OCI-M2 (cell line): Measurements from ENCODE around the gene CACNA1I.

Experiments
- DNase-seq: peaks from one replicate; lab custom pipeline; 2025; ENCODE audit not compliant: unreplicated experiment; lab: John Stamatoyannopoulos, UW

The CACNA1I gene

DNA sequence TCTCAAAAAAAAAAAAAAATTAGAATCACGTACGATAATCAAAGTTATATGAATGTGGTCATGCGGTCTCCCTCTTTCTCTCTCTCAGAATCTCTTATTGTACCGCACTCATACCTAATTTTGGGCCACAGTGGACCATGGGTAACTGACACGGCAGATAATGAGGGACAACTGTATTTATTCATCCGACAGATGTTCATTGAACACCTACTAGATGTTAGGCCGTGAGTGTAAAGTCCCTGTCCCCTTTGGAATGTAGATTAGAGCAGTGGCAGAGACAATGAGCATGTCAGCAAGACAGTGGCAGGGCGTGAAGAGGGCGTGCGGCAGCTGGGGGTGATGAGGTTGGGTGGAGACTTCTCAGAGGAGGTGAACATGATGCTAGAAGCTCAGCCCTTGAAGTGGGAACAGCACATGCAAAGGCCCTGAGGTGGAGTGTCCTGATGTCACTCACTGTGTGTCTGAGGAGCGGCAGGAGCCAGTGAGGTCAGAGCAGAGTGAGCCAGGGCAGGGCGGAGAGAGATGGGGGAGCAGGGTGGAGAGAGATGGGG lies 25.1 kb downstream of the CACNA1I start:
- no peak for DNase-seq

DNA sequence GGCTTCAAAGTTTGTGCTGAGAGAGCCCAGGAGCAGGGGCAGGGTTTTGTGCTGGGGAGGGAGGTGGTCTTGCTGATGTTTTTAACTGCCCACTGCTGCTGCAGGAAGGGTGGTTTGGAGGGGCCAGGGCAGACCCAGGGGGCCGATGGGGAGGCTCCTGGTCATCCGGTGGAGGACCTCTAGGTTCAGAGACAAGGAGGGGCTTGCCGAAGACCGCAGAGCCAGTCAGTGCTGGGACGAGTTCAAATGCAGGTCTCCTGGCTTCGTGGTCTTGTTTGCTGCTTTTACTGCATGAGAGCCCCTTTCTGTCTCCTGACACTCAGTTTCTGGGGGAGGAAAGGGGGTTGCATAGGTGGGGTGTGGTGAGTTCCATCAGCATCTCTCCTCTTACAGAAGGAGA lies 26.0 kb downstream of the CACNA1I start:
- DNase-seq = no peak

DNA sequence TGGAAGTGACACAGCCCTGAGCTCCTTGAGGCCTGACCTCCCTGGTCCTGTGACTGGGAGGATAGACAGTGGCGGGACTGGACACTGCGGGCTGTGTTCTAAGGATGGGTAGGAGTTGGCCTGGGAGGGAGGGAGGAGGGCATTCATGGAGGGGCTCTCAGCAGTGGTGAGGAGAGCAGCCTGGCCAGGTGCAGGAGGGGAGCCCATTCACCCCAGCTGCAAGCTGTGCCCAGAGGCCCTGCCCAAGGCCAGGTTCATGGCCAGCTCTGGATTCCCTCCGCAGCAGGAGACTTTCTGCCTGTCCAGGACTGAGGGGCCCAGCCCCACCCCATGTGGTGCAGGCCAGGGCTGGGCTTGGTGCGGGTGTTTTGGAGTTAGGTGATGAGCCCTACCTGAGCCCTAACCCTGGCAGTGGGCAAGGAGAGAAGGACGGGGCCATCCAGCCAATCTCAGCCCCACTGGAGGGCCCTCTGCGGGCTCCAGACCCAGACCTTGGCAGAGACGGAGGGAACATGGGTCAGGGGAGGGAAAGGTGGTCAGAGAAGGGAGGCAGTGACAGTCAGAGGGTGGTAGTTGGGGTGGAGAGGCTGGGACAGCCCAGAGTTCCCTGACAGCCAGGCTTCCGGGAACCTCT lies 26.8 kb downstream of the CACNA1I start:
- no peak for DNase-seq

DNA sequence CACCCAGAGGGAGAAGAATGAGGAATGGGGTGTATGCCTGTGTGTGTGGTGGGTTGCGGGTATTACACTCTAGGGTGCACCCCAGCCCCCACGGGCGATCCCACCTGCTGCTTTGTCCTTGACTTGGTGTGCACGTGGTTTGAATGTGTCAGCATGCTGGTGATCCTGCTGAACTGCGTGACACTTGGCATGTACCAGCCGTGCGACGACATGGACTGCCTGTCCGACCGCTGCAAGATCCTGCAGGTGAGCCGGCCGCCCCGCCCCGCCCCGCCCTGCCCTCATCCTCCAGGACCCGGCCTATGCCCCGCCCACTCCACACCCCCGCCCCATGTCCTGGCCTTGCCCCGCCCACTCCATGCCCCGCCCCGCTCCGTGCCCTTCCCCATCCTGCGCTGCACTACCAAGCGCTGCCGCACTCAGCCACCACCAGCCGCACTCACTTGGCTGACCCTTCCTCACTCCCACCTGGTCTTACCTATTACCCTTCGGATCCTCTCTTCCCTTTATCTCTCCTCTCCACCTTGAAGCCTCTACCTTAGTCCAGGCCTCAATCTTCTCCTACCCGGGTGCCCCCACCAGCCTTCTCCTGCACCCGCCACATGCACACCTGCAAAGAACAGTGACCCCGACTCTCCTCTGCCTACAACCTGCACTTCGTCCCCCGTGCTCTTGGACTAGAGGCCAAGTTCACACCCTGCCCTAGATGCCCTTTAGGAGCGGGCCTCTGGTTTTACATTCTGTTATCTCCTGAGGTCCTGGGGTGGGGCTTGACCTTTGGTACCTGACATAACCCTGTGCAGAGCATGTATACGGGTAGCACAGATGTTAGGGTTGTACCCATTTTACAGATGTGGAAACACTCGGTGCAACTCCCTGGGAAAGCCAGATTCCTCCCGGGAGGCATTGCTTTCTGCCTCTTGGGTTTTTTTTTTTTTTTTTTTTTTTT lies 27.7 kb downstream of the CACNA1I start:
- no peak for DNase-seq

DNA sequence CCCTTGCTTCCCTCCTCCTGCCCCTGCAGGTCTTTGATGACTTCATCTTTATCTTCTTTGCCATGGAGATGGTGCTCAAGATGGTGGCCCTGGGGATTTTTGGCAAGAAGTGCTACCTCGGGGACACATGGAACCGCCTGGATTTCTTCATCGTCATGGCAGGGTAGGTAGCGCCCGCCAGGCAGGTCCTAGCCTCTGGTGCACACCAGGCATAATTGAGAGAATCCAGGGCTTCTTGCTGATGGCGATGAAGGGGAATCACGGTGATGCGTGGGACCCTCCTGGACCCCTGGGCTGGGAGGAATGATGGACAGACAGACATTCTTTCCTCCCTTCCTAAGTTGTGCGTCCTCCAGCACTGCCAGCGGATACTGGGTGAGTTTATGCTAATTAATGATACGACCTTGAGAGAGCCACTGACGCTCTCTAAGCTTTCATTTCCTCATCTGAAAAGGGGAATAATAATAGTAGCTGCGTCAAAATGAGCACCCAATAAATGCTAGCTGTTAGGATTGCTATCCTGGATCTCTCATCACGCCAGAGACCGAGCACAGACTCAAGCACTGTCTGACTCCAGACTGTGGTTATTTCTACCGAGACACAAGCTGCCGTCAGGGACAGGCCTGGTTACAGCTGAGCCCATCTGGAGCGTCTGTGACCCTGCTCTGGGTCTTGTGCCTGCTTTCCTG lies 30.1 kb downstream of the CACNA1I start:
- DNase-seq = no peak

DNA sequence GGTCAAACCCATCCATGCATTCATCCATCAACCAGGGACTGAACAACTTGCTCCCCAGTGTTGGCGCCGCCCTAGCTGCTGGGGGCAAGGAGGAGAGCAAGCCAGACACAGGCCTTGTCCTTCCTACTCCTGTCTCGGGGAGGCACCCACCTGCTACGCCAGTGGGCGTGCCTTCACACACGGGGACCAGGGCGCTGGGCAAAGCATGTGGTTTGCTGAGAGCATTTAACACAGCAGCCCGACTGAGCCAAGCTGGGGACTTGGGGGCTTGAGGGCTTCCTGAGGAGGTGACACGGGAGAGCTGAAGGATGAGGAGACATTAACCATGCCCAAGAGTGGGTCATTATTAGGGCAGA lies 30.6 kb downstream of the CACNA1I start:
- DNase-seq = no peak

DNA sequence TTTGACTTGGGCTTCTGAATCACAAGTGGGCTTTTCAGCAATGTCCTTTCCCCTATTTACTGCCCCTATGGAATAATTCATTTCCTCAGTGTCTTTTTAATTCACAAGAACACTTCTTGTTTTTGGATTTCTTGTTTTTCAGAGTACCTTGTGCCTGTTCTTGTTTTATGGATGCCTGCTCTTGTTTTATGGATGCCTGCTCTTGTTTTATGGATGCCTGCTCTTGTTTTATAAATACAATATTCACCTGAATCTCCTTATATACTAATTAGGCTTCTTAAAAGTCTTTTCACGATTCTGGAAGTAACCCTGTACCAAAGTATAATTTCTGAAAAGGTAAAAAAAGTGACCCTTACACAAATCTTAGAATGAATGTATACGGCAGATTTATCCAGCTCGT lies 32.8 kb downstream of the CACNA1I start:
- DNase-seq = no peak

DNA sequence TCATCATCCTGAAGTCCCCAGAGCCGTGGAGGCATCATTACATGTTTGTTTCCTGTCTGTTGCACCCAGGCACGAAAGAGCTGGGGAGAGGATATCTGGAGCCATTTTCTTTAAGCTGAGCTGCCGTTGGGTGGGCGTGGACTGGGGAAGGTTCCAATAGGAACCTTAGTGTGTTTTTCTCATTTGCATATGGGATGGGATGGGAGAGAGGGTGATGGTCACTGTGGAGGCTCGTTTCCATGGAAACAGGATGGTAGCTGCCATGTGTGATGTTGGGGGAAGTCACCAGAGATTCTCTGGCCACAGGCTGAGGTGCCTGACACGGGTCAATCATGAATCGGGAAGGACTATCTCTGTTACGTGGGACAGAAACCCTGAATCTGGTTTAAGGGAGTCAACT lies 39.7 kb downstream of the CACNA1I start:
- no peak for DNase-seq

DNA sequence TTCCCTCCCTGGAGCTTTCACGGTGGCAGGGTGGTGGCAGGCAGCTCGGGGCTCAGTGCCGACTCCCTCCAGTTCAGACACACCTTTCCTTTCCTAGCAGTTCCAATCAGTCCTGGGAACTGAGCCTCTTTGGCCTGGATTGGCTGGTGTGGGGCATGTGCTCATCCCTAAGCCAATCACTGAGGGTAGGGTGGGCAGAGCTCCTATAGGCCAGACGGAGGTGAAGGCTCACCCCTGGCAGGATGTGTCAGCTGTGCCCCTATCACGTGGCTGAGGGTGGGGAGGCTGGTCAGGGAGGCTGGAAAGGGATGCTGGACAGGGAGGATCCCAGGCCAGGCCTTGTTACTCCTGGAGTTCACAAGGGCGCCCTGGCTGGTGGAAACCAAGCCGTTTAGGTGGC lies 40.2 kb downstream of the CACNA1I start:
- DNase-seq = no peak

DNA sequence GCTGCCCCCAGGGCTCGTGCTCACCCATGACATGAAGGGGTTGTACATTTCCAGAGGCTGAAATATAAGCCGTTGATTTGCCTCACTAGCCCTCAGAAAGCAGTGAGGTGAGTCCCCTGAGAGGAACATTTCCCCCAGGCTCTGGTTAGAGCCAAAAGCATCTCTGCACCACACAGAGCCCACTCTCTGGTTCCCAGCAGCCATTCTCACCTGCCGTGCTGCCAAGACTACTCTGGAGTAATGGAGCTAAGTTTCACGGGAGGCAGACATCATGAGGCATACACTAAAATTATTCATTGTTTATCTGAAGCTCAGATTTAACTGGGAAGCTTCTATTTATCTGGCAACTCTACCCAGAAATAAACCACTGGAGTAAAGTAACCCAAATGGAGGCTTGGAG lies 40.8 kb downstream of the CACNA1I start:
- DNase-seq = no peak

DNA sequence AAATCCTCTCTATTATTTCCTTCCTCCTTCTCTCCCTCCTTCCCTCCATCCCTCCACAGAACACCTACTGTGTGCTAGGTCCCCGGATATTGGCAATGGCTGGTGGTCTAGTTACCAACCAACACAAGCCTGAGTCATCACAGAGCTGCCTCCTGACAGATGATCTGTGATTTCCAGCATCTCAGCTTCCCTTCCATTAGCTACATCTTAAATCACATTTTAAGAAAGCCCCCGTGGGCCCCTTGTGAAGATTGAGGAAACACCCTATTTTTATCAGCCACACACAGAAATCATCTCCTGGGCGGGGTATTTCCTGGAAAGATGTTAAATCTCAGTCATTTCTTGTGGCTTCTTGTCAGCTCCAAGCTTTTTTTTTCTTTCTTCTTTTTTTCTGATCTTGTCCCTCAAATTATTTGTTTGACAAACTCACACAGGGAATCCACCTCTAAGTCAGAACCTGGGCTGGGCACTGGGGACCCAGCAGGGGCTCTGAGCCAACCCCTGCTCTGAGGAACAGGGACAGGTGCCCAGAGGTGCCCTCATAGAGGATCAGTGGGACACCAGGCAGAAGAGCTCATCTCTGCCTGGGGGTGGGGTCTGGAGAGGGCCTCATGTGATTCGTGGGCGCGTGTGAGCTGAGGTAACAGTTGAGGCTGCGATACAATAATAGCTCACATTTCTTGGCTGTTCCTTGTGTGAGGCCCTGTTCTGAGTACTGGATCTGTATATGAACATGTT lies 42.4 kb downstream of the CACNA1I start:
- DNase-seq = no peak

DNA sequence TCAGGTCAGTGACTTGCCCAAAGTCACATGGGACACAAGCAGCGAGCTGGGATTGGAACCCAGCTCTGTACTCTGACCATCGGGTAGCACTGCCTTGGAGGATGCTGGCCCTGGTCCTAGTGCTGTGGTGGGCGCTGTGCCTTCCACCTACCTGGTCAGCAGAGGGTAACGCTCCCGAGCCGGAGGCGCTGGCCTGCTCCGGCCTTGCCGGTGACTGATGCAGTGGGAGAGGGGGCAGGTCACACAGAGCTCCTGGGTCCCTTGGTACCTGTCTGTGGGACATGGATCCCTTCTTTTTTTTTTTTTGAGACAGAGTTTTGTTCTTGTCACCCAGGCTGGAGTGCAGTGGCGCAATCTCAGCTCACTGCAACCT lies 43.0 kb downstream of the CACNA1I start:
- no peak for DNase-seq

DNA sequence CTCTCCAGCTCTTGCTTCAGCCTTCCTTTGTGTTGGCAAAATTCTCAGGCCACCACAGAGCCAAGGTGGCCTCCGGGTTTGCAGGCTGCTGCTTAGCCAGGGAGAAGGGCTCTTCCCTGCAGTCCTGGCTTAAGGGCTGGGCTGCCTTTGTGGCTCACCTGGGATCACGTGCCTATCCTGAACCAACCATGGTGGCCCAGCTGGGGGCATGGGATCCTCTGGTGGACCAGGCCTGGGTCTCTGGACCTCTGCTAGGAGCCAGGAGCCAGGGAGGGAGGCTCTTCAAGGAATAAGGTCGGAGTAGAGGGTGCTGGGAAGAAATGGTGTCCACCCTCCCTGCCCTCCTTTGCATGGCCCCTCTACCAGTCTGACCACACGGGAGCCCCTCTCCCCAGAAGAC lies 43.9 kb downstream of the CACNA1I start:
- no peak for DNase-seq

DNA sequence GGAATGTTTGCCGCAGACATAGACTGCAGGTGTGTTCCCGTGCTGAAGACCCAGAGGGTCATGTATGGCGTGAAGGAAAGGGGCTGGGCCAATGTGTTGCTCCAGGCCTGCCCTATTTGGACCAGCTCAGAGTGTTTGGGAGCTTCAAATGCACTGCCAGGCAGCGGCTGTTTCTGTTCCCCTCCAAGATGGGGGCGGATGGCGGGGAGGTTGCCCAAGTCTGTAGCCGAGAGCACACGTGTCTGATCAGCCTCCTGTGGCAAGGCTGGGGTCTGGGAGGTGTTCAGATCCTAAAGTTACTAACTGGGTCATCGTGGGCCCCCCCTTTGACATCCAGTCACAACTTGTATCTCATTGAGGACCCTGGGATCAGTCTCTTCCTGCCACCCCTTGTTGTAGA lies 45.5 kb downstream of the CACNA1I start:
- DNase-seq = no peak

DNA sequence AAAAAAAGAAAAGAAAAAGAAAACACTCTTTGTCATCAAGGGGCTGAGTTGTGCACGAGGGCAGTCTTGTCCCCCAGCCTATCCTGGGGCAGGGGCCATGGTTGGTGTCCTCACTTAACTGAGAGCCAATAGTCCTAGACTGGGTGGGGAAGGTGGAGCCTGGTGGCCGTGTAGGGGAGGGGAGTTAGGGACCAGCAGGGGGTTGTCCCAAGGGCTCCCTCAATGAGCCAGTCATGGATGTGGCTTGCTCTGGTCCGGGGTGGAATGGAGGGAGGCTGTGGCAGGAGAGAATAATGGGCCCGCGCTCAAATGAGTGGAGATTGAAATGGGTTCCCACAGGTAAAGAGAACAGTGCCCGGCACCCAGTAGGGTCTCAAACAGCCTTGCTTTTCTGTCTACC lies 46.2 kb downstream of the CACNA1I start:
- no peak for DNase-seq

DNA sequence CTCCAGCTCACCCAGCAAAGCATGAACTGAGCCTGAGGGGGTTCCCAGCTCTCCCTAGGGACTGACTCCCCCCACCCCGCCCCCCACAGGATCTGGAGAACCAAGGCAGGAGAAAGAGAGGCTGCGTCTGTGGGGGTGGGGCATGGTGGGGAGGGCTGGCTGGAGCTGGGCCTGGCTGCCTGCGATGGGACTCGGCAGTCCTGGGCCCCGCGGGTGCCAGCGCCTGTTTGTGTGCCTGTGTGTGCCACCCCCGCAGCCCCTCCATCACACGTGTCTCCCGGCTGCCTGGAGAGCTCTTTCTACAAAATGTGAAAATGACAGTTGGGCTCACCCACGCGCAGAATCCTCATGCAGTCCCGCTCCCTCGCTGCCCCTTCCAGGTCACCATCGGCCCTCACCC lies 46.8 kb downstream of the CACNA1I start:
- DNase-seq = no peak

DNA sequence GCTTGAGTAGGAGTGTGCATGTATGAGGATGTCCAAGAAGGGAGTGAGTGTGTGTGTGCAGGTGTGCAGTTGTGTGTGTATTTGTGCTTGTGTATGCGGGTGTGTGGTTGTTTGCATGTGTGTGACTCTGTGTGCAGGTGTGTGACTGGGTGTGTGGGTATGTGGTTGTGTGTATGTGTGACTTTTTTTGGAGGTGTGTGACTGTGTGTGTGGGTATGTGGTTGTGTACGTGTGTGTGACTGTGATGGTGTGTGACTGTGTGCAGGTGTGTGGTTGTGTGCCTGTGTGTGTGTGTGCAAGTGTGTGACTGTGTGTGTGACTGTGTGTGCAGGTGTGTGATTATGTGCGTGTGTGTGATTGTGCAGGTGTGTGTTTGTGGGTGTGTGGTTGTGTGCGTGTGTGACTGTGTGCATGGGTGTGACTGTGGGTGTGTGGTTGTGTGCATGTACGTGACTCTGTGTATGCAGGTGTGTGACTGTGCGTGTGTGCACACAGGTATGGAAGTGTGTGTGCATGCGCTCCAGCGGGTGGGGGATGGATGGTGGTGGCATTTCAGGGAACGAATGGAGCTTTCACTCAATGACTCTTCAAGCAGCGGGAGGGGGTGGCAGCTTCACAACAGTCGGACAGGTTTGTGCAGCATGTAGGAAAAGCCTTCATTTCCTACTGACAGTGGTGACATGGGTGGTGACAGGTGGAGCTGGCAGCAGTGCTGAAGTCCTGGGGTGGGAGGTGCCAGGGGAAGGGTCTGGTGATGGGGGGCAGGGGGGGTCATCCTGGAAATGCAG lies 47.6 kb downstream of the CACNA1I start:
- no peak for DNase-seq

DNA sequence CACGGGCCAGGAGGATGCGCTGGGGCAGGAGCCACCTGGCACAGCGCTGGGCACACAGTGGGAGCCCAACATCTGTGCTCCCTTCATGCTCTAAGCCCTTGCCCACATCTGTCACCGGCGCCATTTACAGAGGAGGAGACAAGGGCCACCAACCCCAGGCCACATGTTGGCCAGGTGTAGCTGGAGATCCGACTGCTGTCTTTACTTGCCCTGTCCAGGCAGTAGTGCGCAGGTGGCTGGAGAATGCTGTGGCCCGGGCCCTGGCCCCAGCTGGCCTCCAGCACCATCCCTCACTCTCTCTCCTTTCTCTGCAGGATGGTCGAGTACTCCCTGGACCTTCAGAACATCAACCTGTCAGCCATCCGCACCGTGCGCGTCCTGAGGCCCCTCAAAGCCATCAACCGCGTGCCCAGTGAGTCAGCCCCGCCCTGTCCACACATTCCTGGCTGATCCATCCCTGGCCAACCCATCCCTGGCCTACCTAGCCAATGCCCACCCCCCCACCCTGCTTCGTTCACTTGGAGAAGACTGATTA lies 48.5 kb downstream of the CACNA1I start:
- no peak for DNase-seq

DNA sequence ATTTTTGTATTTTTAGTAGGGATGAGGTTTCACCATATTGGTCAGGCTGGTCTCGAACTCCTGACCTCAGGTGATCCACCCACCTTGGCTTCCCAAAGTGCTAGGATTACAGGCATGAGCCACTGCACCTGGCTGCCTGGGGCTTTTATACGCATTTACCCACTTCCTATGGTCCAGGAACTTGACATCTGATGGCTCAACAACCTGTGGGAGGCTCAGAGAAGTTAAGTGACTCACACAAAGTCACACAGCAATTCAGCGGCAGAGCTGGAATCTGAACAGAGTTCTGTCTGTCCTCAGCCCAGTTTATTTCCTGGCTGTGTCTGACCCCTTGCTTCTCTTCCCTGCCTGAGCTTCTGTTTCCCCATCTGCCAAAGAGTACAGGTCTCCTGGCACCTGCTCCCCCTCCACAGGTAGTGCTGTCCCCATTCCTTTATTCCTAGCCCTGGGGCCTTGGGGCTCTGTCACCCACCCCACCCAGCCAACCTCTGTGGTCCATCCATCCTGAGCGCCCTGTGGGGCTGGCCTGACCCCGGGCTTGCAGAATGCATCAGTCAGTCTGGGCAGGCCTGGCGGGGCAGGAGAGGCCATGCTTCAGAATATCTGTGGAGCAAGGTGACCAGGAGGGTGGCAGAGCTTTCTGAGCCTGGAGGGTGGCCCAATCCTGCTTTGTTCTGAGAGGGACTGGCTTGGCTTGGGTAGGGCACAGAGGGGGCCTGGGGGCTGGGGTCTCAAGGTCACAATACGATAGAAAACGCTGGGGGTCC lies 50.6 kb downstream of the CACNA1I start:
- no peak for DNase-seq
